HG03025 (cell line): ENCODE results near the gene ABLIM2.

Experiments
- ATAC-seq: cut with Tn5 transposase; IDR thresholded peaks from one replicate; pipeline ENCODE4 v1.9.1; 2021; ENCODE audit warnings: mild to moderate bottlenecking, moderate library complexity; ENCODE audit not compliant: unreplicated experiment, low FRiP score

ABLIM2 gene

DNA sequence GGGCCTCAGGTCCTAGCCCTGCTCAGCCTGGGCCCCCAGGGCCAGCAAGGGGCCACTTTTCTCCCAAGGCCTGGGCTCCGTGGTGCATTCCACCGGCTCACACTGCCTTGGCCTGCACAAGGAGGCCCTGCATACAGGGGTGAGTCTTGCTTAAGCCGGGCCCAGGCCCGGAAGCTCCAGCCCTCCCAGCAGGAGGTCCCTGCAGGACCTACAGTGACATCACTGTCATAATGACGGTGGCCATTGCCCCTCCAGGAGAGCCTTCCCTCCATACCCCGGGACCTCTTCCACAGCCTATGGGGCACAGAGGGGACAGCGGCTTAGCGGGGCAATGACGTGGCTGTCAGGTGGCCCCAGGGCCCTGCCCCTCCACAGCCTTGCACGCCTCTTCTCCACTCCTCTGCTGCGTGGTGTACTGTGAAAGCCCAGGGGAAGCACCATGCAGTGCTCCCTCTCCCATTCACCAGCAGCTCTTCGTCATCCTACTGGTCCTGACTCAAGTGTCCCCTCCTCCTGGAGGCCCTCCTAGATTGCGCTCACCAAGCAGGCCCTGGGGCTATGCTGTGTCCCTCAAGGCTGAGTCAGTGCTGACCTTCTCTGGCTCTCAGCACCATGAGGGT lies 186.6 kb downstream of the ABLIM2 start:
- no peak for ATAC-seq

DNA sequence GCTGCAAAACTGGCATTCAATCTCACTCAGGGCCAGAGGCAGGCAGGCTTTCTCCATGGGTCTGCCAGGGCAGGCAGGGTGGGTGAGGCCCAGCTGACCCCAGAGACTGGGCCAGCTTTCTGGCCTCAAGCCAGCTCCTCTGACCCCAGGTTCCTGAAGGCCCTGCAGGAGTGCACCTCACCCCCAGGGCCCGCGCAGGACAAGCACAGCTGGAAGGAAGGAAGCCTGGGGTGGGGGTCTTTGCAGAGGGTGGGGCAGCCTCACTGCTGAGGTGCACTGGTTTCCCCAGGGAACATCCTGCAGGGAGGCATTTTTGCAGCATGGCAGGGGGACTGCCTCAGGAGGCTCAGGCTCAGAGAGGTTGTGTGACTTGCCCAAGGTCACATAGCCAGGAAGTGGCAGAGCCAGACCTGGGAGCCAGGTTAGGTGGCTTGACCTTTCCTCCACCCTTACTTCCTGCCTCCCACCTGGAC lies 187.4 kb downstream of the ABLIM2 start:
- no peak for ATAC-seq

DNA sequence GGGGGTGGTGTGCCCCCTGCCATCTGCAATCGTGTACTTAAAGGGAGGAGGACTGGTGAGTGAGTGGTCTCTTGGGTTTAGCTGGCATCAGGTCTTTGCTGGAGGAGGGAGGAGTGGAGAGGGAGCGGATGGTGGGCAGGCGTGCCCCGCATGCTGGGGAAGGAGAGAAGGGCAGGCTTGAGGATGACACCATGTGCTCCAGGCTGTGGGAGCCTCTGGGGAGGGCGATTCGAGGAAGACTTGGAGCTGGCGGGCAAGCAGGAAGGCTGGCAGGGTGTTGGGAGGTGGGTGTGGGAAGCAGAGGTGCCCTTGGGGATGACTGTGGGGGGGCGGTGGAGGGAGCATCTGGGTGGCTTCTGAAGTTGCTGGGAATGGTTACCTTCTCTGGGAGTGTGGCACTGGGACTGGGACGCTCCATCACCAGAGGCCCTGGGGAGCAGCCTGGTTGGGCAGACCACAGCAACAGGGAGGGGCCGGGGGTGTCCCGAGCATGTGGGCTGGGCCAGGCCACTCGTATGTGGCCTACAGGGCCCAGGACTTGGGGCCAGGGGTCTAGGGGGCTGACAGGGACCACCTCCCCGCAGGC lies 188.2 kb downstream of the ABLIM2 start:
- no peak for ATAC-seq

DNA sequence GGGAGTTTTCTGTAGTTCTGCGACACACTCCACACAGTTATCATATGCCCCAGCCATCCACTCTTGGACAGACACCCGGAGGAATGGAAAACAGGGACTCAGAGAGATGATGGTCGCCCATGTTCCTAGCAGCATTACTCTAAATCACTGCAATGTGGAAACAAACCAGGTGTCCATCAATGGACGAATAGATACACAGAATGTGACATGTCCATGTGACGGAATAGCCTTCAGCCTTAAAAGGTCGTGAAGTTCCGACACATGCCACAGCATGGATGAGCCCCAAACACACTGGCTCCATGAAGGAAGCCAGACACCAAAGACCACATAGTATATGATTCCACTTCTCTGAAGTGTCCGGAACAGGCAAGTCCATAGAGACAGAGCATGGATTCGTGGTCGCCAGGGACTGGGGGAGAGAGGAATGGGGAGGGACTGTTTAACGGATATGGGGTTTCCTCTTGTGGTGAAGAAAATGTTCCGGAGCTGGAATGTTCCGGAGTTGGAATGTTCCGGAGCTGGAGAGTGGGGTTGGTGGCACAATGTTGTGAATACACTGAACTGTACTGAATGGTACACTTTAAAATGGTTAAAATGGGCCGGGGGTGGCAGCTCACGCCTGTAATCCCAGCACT lies 190.2 kb downstream of the ABLIM2 start:
- ATAC-seq: no peak

DNA sequence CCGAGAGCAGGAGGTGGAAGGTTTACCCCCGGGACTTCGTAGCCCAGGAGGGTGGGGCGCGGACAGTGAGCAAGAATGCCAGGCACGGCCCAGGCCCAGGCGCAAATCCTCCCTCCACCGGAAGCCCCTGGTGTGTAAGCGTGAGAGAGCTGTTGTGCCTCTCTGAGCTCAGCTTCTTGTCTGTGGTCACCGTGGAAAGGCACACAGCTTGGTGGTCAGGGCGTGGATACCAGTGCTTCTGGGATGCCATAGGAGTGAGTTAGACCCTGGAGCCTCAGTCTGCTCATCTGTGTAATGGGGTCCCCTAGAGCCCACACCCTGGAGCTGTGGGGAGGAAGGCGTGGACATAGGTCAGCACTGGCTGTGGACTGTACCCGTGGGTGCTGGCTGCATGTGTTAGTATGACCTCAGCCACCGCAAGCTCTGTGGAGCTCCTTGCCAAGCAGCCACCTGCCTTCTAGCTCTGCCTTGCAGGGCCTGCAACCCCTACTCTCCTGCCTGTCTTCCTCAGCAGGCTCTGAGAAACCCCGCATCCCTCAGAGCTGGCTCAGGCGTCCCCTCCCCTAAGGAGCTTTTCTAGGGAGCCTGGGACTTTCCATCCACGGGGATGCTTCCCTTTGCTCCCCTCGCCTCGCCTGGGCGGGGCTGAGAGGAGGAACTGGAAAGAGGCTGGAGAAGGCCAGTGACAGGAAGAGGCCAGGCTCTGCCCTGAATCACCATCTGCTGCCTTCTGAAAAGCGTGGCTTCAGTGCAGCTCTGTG lies 190.9 kb downstream of the ABLIM2 start:
- no peak for ATAC-seq

DNA sequence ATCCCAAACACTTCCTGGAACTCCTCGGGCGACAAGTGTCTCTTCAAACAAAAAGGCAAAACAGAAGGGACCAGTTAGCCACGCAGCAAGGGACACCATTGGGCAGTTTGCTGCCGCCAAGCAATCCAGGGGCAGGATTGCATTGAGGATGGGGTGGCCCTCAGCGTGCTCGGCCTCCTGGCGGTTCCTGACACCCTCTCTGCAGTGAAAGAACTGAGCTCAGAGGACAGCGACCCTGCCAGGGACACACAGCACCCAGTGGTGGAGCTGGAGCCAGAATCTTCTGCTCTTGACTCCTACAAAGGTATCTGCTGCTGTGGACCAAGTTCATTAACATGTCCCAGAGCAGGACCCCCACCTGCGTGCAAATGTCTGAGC lies 191.6 kb downstream of the ABLIM2 start:
- no peak for ATAC-seq

DNA sequence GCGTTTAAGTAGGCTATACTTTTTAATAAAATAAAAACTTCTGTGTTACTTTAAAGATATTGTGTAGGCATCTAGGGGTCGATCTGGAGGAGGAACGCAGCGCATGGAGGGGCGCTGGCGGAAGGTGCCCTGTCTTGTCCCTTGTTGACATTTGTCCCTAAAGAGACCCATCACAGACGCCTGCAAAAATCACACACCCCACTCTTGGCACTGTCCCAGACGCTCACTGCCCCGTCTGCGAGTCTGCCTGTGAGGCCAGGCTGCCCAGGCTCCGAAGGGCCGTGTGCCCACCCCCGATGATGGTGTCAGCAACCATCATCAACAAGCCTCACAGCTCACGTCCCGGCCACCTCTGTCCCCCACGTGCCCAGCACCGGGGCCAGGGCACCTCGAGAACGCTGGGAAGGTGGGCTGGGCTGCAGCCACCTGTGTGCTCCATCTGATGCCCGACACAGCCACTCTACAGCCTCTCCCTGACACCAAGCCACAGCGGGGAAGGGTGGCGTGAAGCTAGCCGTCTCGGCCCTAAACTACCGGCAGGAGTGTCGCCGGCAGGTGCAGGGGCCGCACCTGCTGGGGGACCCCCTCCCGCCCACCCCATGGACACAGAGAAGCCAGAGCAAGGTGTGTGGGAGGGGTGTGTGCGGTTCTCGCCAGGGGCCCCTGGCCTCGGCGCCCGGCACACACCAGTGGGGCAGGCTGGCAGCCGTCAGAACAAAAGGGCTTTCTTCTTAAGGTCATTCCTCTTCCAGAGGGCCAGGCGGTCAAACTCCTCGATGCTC lies 192.1 kb downstream of the ABLIM2 start:
- no peak for ATAC-seq

DNA sequence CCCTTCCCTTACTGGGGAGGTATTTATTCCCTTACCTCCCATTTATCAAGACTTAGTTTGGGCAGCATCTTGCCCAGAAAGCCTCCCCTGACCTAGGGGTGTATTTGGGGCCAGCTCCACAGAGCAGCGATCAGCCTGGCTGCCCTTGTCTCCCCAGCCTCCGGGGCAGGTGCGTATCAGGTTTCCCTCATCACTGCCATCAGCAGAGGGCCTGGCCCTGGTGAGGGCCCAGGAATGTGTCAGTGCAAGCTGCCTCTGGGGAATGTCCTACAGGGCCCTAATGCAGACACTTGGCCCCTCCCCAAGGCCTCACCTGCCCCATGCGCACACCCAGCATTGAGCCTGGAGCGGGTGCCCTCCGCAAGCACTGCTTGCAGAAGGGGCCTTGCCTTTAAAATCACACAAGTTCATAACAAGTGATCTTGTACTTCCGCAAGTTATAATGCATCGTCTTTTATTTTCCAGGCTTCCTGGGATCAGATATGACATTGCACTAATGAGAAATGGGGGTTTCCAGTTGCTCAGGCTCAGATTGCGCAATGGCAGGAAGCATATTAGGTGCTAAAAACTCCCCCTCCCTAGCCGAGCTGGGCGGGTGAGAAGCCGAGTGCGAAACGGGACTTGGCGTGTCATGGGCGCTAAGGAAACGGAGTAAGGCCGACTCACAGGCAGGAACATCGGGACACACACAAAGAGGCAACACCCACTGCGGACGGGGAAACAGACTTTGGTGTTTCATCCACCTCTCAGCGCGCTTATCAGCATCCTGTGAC lies 193.5 kb downstream of the ABLIM2 start:
- no peak for ATAC-seq

DNA sequence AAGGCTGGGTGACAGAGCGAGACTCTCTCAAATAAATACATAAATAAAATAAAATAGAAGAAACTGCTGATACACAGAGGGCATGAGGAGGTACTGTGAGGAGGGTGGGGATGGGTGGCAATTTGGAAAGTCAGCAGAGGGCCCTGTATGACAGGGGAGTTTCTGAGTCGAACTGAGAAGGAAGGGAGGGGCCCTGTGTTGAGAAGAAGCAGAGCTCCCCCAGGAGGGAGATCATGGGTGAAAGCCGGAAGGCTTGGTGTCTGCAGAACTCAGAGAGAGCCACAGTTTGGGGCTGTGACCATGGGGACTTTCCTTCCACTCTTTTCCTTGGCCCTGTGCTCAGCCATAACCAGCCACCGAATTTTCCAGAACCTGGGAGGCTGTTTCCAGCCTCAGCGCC lies 194.2 kb downstream of the ABLIM2 start:
- ATAC-seq: no peak

DNA sequence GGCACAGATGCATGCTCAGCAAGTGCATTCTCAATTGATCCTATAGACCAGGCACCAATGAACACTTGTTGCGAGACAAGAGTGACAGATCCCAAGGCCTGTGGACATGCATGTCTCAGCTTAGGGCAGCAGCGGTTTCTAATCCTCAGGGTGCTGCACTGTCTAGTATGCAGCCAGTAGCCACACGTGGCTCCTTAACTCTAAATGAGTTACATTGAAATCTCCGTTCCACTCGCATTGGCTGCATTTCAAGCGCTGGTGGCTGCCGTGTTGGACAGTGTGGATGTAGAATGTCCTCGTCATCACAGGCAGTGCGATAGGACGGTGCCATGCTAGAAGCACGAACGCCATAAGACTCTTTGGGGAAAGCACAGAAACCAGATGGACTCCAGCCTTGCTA lies 194.9 kb downstream of the ABLIM2 start:
- no peak for ATAC-seq

DNA sequence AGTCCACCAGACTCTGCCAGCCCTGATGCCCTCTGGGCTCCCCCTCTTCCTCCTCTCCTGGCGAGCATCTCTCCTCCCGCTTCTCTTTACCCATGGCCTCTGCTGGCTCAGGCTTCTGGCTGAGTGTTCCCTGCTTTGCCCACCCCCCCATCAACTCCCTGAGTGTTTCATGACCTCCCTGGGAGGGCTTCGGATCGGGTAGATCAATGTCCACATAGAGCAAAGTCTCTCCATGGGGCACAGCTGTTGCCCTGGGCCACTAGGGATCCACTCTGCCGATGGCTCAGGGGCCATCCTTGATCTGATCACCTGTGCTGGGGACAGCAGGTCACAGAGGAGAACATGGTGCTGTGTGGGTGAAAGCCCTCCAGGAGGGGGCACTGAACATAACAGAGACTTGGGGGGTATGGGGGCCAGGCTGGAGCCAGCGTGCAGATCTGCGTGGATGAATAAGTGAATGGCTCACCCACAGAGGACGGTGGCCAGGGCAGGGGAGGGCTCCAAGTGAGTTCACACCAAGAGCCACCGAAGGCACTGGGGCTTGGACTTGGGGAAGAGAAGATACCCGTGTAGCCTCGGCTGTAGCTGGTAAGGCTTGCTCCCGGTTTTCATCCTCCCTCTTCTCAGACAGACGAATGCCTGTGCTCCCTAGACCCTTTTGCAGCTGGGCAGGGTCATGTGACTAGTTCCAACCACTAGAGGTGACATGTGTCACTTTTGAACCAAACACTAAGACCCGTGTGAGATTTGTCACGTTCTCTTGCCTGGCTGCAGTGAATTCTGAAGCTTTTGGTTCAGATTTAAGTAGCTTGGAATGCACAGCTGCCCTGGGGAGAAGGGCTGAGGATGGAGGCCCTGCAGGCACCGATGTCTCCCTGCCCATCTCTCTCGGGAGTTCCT lies 195.8 kb downstream of the ABLIM2 start:
- ATAC-seq: no peak

DNA sequence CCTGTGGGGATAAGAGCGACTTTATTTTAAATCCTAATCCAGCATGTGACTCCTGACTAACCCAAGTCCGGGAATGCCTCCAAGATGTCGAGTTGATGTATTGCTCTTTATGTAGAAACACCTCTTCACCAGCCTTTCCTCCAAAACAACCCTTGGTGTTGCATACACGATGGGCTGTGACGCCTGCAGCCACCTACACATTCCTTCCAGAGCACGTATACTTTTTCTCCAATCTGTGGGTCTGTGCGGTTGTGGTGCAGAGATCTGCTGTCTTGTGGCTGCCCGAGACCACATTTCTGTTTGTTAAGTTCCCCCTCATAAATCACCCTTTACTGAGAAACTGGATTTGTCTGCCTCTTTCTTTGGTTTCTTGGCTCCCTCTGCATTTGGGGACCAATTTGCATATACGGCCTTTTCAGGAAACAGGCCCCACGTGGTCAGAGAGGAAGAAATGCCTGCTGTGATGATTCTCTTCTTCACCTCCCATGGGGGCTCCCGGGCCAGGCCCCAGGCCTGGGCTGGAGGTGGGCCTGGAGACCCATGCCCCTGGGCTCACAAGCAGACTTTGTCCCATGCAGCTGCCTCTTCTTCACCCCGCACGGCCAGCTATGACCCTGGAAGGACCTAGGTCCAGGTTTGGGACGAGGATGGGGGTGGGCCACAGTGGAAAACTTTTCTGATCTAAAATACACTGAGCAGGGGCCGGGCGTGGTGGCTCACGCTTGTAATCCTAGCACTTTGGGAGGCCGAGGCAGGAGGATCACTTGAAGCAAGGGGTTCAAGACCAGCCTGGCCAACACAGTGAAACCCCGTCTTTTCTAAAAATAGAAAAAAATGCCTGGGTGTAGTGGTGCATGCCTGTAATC lies 197.6 kb downstream of the ABLIM2 start:
- ATAC-seq: peak; percentile 49

DNA sequence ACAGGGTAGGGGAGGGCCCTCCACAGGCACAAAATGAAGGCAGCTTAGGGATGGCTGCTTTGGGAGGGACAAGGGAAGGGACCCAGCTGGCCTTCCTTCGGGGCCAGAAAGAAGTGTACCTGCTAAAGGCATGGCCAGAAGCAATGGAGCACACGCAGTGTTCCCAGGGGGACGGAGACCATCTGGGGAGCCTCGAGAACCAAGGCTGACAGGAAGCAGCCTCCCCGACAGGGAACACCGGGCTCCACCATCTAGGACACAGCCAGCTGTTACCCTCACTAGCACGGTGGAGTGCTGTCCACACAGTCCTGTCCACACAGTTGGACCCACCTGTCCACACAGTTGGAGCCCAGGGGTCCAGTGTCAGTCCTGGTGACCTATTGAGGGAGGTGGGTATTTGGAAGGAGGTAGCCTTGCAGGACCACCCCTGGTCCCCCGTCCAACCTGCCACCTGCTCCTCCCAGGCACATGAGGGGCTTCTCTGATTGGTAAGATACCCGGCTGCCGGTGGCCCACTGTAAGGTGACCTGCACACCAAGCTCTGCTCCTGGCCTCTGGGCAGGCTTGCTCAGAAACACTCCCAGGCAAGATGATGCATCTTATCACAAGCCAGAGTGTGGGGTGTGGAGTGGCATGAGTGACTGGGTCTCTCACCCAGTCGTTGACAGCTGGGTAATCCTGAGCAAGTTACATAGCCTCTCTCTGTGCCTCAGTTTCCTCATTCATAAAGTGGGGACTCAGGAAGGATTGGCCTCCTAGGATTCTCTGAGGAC lies 198.4 kb downstream of the ABLIM2 start:
- no peak for ATAC-seq

DNA sequence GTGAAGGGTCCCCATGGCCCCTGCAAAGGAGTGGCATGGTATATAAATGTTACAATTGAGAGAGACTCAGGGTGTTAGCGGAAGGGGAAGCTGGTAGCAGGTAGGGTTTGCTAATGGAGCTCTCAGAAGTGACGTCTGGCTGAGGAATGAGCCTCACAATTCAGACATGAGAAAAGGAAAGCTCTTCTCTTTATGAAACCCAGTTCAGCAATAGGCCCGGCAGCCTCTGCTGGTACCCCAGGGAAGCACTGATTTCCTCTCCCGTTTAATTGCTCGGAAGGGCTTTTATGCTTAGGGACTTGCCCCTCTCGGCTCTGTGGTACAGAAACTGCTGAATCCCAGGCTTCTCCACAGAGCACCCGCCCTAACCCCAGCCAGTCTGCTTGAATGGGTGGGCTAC lies 199.5 kb downstream of the ABLIM2 start:
- ATAC-seq: no peak

DNA sequence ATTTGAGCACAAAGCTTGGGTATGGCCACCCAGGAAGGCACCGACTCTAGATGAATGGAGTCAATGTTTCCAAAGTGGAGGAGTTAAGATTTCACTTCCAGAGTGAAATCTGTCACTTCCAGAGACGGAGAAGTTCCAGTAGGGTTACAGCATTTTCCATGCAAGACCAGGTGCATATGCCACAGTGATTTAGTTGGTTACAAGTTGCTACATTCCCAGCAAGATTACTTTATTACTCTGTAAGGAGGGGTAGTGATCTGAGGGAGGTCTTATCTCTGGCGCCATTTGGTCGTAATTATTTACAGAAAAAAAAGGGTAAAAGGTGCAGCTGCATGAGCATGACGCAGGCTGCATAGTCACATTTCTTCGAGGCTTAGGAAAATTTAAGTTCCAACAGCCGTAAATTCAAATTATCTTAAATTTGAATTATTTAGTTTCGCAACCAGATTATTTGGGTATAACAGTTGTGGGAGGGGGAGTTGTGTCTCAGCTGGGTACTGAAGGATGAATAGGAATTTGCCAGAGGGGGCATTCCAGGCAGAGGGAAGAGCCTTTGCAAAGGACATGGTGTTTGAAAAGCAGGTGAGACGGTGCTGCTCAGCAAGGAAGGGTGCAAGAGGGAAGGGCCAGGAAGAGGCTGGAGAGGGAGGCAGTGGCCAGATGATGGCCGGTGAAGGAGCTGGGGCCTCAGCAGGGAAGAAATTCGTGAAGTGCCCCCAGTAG lies 201.5 kb downstream of the ABLIM2 start:
- no peak for ATAC-seq

DNA sequence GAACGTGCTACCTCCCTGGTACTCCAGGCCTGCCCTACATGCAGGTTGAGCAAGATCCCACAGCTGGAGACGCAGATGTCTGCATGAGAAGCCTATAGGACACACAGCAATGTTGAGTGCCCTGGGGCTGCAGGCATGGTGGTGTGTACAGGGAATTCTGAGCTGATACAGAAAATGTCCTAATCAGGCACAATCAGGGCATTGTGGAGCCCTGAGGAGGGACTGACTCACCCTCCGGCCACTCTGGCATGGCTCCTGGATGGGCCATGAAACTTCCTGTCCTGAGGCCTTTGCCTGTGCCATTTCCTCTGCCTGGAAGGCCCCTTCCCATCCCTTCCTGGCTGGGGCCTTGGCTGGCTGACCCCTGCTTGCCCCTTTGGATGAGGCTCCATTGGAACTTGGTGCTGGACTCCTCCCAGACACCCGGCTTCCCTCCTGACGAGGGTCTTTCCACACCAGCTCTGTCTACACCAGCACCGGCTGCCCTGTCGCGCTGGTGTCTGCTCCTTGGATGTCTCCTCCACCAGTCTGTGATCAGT lies 202.3 kb downstream of the ABLIM2 start:
- ATAC-seq: no peak
